ENCODE measurements around the gene GLA. TPM values are rescaled to one million over a fixed set of nuclear protein-coding genes. Genes with fewer than 3 reads are reported as not detected.

The GLA gene
- total and polyA plus RNA-seq, 9 of the 15 experiments (the other 6 are each of a cell fraction or from before 2014, with no cell fraction given): 41.7 to 146 (median 73.8) TPM

DNA sequence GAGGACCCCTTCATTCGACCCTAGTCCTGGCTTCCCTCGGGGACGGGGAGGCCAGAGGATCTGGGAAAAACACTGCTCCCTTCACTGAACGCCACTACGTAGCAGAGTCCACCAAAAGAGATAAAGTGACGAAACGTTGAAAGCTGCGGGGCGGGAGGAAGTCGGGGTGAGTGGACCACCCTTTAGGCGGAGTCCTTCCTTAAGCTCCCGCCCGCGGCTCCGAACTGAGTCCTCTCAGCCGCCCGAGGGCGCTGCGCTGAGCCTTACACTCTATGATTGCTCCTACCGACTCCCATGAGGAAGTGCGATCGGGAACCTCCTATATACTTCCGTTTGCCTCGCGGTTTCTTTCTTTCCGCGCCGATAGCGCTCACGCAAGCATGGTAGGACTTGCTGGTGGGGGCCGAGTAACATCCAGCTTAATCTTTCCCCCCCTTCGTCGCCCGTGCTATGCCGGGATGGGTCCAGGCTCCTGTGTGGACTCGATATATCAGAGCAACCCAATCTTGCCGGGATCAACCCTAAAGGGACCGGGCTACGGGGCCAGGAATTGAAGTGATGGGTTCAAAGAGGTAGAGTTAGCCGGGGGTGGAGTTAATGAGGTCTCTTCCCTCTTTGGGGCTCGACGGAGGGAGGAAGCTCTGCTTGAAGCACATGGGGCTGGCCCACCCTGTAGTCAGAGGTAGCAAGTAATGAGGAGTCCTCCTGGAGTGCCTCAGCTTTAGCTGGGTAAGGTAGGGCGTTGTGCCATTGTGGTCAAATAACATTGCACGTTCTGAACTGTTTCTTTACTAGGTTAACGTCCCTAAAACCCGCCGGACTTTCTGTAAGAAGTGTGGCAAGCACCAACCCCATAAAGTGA, 16.8 kb downstream of the GLA start, which contains the start of gene RPL36A (continued):
- TF ChIP-seq, protein P1, sequence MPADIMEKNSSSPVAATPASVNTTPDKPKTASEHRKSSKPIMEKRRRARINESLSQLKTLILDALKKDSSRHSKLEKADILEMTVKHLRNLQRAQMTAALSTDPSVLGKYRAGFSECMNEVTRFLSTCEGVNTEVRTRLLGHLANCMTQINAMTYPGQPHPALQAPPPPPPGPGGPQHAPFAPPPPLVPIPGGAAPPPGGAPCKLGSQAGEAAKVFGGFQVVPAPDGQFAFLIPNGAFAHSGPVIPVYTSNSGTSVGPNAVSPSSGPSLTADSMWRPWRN (IDR thresholded peaks at IDR 0.05; ENCODE audit: low read depth): no peak
- TF ChIP-seq ZNF146 (CRISPR knock-in tag; IDR thresholded peaks at IDR 0.05; ENCODE audit: unreplicated experiment): no peak
- peak; percentile 94 for TF ChIP-seq PHF8 (IDR thresholded peaks at IDR 0.05; ENCODE audit: borderline replicate concordance, low read length)
- TF ChIP-seq, protein P2, sequence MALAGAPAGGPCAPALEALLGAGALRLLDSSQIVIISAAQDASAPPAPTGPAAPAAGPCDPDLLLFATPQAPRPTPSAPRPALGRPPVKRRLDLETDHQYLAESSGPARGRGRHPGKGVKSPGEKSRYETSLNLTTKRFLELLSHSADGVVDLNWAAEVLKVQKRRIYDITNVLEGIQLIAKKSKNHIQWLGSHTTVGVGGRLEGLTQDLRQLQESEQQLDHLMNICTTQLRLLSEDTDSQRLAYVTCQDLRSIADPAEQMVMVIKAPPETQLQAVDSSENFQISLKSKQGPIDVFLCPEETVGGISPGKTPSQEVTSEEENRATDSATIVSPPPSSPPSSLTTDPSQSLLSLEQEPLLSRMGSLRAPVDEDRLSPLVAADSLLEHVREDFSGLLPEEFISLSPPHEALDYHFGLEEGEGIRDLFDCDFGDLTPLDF (CRISPR knock-in tag; IDR thresholded peaks at IDR 0.05): no peak; the same call in 1 of the 2 replicates
- TF ChIP-seq MTA3 (IDR thresholded peaks at IDR 0.05; ENCODE audit: borderline replicate concordance): peak; percentile 84
- TF ChIP-seq, protein P3, sequence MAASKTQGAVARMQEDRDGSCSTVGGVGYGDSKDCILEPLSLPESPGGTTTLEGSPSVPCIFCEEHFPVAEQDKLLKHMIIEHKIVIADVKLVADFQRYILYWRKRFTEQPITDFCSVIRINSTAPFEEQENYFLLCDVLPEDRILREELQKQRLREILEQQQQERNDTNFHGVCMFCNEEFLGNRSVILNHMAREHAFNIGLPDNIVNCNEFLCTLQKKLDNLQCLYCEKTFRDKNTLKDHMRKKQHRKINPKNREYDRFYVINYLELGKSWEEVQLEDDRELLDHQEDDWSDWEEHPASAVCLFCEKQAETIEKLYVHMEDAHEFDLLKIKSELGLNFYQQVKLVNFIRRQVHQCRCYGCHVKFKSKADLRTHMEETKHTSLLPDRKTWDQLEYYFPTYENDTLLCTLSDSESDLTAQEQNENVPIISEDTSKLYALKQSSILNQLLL (CRISPR knock-in tag; IDR thresholded peaks at IDR 0.05; ENCODE audit: borderline replicate concordance): no peak
- peak; percentile 88; the same call in 1 of the 2 replicates for TF ChIP-seq GTF2F1 (IDR thresholded peaks at IDR 0.05; ENCODE audit: low read depth, low read length)
- TF ChIP-seq BHLHE40 (IDR thresholded peaks at IDR 0.05; ENCODE audit: low read length): no peak
- no peak for TF ChIP-seq ZEB2 (IDR thresholded peaks at IDR 0.05)
- TF ChIP-seq, protein P4, sequence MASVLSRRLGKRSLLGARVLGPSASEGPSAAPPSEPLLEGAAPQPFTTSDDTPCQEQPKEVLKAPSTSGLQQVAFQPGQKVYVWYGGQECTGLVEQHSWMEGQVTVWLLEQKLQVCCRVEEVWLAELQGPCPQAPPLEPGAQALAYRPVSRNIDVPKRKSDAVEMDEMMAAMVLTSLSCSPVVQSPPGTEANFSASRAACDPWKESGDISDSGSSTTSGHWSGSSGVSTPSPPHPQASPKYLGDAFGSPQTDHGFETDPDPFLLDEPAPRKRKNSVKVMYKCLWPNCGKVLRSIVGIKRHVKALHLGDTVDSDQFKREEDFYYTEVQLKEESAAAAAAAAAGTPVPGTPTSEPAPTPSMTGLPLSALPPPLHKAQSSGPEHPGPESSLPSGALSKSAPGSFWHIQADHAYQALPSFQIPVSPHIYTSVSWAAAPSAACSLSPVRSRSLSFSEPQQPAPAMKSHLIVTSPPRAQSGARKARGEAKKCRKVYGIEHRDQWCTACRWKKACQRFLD (CRISPR knock-in tag; IDR thresholded peaks at IDR 0.05): no peak
- TF ChIP-seq, protein P5, sequence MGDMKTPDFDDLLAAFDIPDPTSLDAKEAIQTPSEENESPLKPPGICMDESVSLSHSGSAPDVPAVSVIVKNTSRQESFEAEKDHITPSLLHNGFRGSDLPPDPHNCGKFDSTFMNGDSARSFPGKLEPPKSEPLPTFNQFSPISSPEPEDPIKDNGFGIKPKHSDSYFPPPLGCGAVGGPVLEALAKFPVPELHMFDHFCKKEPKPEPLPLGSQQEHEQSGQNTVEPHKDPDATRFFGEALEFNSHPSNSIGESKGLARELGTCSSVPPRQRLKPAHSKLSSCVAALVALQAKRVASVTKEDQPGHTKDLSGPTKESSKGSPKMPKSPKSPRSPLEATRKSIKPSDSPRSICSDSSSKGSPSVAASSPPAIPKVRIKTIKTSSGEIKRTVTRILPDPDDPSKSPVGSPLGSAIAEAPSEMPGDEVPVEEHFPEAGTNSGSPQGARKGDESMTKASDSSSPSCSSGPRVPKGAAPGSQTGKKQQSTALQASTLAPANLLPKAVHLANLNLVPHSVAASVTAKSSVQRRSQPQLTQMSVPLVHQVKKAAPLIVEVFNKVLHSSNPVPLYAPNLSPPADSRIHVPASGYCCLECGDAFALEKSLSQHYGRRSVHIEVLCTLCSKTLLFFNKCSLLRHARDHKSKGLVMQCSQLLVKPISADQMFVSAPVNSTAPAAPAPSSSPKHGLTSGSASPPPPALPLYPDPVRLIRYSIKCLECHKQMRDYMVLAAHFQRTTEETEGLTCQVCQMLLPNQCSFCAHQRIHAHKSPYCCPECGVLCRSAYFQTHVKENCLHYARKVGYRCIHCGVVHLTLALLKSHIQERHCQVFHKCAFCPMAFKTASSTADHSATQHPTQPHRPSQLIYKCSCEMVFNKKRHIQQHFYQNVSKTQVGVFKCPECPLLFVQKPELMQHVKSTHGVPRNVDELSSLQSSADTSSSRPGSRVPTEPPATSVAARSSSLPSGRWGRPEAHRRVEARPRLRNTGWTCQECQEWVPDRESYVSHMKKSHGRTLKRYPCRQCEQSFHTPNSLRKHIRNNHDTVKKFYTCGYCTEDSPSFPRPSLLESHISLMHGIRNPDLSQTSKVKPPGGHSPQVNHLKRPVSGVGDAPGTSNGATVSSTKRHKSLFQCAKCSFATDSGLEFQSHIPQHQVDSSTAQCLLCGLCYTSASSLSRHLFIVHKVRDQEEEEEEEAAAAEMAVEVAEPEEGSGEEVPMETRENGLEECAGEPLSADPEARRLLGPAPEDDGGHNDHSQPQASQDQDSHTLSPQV (IDR thresholded peaks at IDR 0.05): no peak
- no peak for TF ChIP-seq NFATC3 (IDR thresholded peaks at IDR 0.05)
- TF ChIP-seq, protein P6, sequence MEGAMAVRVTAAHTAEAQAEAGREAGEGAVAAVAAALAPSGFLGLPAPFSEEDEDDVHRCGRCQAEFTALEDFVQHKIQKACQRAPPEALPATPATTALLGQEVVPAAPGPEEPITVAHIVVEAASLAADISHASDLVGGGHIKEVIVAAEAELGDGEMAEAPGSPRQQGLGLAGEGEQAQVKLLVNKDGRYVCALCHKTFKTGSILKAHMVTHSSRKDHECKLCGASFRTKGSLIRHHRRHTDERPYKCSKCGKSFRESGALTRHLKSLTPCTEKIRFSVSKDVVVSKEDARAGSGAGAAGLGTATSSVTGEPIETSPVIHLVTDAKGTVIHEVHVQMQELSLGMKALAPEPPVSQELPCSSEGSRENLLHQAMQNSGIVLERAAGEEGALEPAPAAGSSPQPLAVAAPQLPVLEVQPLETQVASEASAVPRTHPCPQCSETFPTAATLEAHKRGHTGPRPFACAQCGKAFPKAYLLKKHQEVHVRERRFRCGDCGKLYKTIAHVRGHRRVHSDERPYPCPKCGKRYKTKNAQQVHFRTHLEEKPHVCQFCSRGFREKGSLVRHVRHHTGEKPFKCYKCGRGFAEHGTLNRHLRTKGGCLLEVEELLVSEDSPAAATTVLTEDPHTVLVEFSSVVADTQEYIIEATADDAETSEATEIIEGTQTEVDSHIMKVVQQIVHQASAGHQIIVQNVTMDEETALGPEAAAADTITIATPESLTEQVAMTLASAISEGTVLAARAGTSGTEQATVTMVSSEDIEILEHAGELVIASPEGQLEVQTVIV (CRISPR knock-in tag; IDR thresholded peaks at IDR 0.05; ENCODE audit: borderline replicate concordance): no peak
- no peak for TF ChIP-seq SRSF9 (IDR thresholded peaks at IDR 0.05; ENCODE audit: borderline replicate concordance, low read depth, low read length)
- no peak; the same call in none of the 2 replicates for TF ChIP-seq NCOR1 (IDR thresholded peaks at IDR 0.05)

Measured in K562 (cell line).